HUES48 (cell line): Measurements from ENCODE around the gene ARRDC1.

Source experiments
- H3K27ac ChIP-seq: one replicate; pipeline ENCODE4 v1.7.0; 2013; ENCODE audit warnings: low read depth, low read length, inconsistent platforms
- H3K27me3 ChIP-seq: 2 replicates; pipeline ENCODE4 v1.6.1; 2013; ENCODE audit warnings: mild to moderate bottlenecking, low read length; ENCODE audit not compliant: control insufficient read depth, insufficient read depth
- H3K36me3 ChIP-seq: 2 replicates; pipeline ENCODE4 v1.6.1; 2013; ENCODE audit warnings: low read length; ENCODE audit not compliant: control insufficient read depth, insufficient read depth
- H3K4me1 ChIP-seq: 2 replicates; pipeline ENCODE4 v1.6.1; 2013; ENCODE audit warnings: mild to moderate bottlenecking, low read length; ENCODE audit not compliant: control insufficient read depth, insufficient read depth
- H3K4me3 ChIP-seq: 2 replicates; pipeline ENCODE4 v1.5.1; 2013; ENCODE audit warnings: mild to moderate bottlenecking, low read depth, low read length
- H3K9ac ChIP-seq: 2 replicates; pipeline ENCODE4 v1.6.1; 2013; ENCODE audit warnings: mild to moderate bottlenecking, low read depth, low read length, moderate library complexity
- H3K9me3 ChIP-seq: 2 replicates; pipeline ENCODE4 v1.6.1; 2013; ENCODE audit warnings: low read length; ENCODE audit not compliant: control insufficient read depth, insufficient read depth

The ARRDC1 gene

GRCh38 chr9:137642118-137642601, 36.7 kb downstream of the ARRDC1 start:
- Histone ChIP-seq H3K4me3 (no peak overlapping the region), H3K4me1 (no peaks in the 10 kb centered on the region), H3K27ac (no peak overlapping the region), H3K9me3 (no peaks in the 10 kb centered on the region), H3K27me3 (no peaks in the 10 kb centered on the region), H3K36me3 (0 out of 2 replicates have a peak, but pooled peaks cover 2% of the 10 kb centered on the region), H3K9ac (no peak overlapping the region)

GRCh38 chr9:137642892-137643291, 37.4 kb downstream of the ARRDC1 start:
- Histone ChIP-seq H3K4me1 (no peaks in the 10 kb centered on the region), H3K9me3 (no peaks in the 10 kb centered on the region), H3K27me3 (no peaks in the 10 kb centered on the region), H3K9ac (no peak overlapping the region), H3K4me3 (no peak overlapping the region), H3K36me3 (0 out of 2 replicates have a peak, but pooled peaks cover 2% of the 10 kb centered on the region), H3K27ac (no peak overlapping the region)

GRCh38 chr9:137643921-137644320, 38.4 kb downstream of the ARRDC1 start:
- H3K36me3 ChIP-seq = 0 out of 2 replicates have a peak, but pooled peaks cover 2% of the 10 kb centered on the region
- no peak overlapping the region for H3K9ac ChIP-seq
- H3K4me1 ChIP-seq = no peaks in the 10 kb centered on the region
- no peaks in the 10 kb centered on the region for H3K9me3 ChIP-seq
- H3K27ac ChIP-seq = no peak overlapping the region
- no peak overlapping the region for H3K4me3 ChIP-seq
- H3K27me3 ChIP-seq = no peaks in the 10 kb centered on the region

- H3K36me3 ChIP-seq = 0 out of 2 replicates have a peak, but pooled peaks cover 2% of the 10 kb centered on the region
- H3K27ac ChIP-seq = no peak overlapping the region
- H3K4me3 ChIP-seq = no peak overlapping the region
Observed at GRCh38 chr9:137645211-137645610, 39.7 kb downstream of the ARRDC1 start.

GRCh38 chr9:137646341-137646740, 40.9 kb downstream of the ARRDC1 start:
- H3K27me3 ChIP-seq = no peaks in the 10 kb centered on the region
- no peaks in the 10 kb centered on the region for H3K36me3 ChIP-seq
- no peak overlapping the region for H3K9ac ChIP-seq
- no peaks in the 10 kb centered on the region for H3K4me1 ChIP-seq
- H3K4me3 ChIP-seq = no peak overlapping the region
- H3K9me3 ChIP-seq = no peaks in the 10 kb centered on the region
- H3K27ac ChIP-seq = no peak overlapping the region

More at GRCh38 chr9:137645211-137645610, 39.7 kb downstream of the ARRDC1 start:
- Histone ChIP-seq H3K9ac (no peak overlapping the region), H3K4me1 (no peaks in the 10 kb centered on the region), H3K9me3 (no peaks in the 10 kb centered on the region), H3K27me3 (no peaks in the 10 kb centered on the region)

- Histone ChIP-seq H3K9ac (no peak overlapping the region), H3K36me3 (peaks cover 6% of the 10 kb centered on the region), H3K4me3 (no peak overlapping the region), H3K9me3 (no peaks in the 10 kb centered on the region), H3K27me3 (no peaks in the 10 kb centered on the region), H3K4me1 (no peaks in the 10 kb centered on the region), H3K27ac (no peak overlapping the region)
Observed at GRCh38 chr9:137647096-137647714, 41.7 kb downstream of the ARRDC1 start.

GRCh38 chr9:137648396-137648795, 42.9 kb downstream of the ARRDC1 start:
- Histone ChIP-seq H3K9ac (no peak overlapping the region), H3K9me3 (no peaks in the 10 kb centered on the region), H3K36me3 (peaks cover 6% of the 10 kb centered on the region), H3K4me1 (no peaks in the 10 kb centered on the region), H3K27me3 (no peaks in the 10 kb centered on the region), H3K27ac (no peak overlapping the region), H3K4me3 (no peak overlapping the region)

- Histone ChIP-seq H3K4me3 (no peak overlapping the region), H3K27me3 (no peaks in the 10 kb centered on the region), H3K4me1 (no peaks in the 10 kb centered on the region), H3K9me3 (no peaks in the 10 kb centered on the region), H3K9ac (no peak overlapping the region), H3K36me3 (peaks cover 6% of the 10 kb centered on the region), H3K27ac (no peak overlapping the region)
Observed at GRCh38 chr9:137649553-137649952, 44.1 kb downstream of the ARRDC1 start.

- no peaks in the 10 kb centered on the region for H3K27me3 ChIP-seq
- H3K27ac ChIP-seq = no peak overlapping the region
Observed at GRCh38 chr9:137650259-137650658, 44.8 kb downstream of the ARRDC1 start.

GRCh38 chr9:137650779-137651178, 45.3 kb downstream of the ARRDC1 start:
- H3K4me3 ChIP-seq = no peak overlapping the region
- H3K4me1 ChIP-seq = no peaks in the 10 kb centered on the region

More at GRCh38 chr9:137650259-137650658, 44.8 kb downstream of the ARRDC1 start:
- Histone ChIP-seq H3K4me1 (no peaks in the 10 kb centered on the region), H3K4me3 (no peak overlapping the region), H3K9me3 (no peaks in the 10 kb centered on the region), H3K36me3 (peaks cover 6% of the 10 kb centered on the region), H3K9ac (no peak overlapping the region)

GRCh38 chr9:137656416-137656815, 50.9 kb downstream of the ARRDC1 start:
- Histone ChIP-seq H3K4me3 (no peak overlapping the region), H3K27me3 (no peaks in the 10 kb centered on the region), H3K27ac (no peak overlapping the region), H3K9me3 (no peaks in the 10 kb centered on the region), H3K4me1 (0 out of 2 replicates have a peak, but pooled peaks cover 5% of the 10 kb centered on the region), H3K36me3 (peaks cover 6% of the 10 kb centered on the region), H3K9ac (no peak overlapping the region)

More at GRCh38 chr9:137650779-137651178, 45.3 kb downstream of the ARRDC1 start:
- Histone ChIP-seq H3K9ac (no peak overlapping the region), H3K27me3 (no peaks in the 10 kb centered on the region), H3K36me3 (peaks cover 6% of the 10 kb centered on the region), H3K27ac (no peak overlapping the region), H3K9me3 (no peaks in the 10 kb centered on the region)
